ENCODE data around the gene CAPN15.

- TF ChIP-seq CTCF (conservative IDR thresholded peaks at IDR 0.05; ENCODE audit: low read length) (no peak), EZH2phosphoT487 (IDR thresholded peaks at IDR 0.05; ENCODE audit: borderline replicate concordance) (no peak)
Observed at GRCh38 chr16:535446-536405, 8.2 kb downstream of the CAPN15 start.

All from Loucy (cell line).